ENCODE measurements around the gene NUP93. TPM values are rescaled to one million over a fixed set of nuclear protein-coding genes. Genes with fewer than 3 reads are reported as not detected.

The NUP93 gene
- total RNA-seq, 1 donor from 2014 or later: 49.4 TPM

DNA sequence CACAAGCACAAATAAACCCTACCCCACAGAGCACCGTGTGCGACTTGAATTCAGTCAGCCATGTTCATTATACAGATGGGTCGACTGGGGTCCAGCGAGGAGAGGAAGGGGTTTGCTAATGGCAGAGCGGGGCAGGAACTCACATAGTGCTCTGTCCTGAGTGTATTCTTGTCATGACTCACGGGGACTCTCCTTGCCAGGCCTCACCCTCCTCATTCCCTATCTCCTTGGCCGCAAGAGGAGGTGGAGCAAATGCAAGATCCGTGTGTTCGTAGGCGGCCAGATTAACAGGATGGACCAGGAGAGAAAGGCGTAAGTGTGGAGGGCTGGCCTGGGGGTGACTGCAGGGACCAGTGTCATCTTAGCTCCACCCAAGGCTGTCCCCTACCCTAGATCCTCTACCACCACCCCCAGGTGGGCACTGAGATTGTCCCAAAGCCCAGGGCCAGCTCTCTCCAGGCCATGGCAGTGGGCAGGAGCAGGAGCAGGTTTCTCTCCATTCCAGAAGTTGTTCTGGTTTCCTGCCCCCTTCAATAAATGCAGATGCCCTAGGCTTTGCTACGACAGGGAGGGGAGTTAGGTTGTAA is 164.5 kb downstream of the NUP93 start:
- no peaks in the 10 kb centered on the region for H3K36me3 ChIP-seq
- intact Hi-C loops (cut with DNase I): no loop called here
- no peaks in the 10 kb centered on the region for H3K4me1 ChIP-seq
- no peaks in the 10 kb centered on the region for H3K9me3 ChIP-seq
- TF ChIP-seq CTCF (IDR thresholded peaks at IDR 0.05): no peak
- no peak overlapping the region for H3K27ac ChIP-seq
- DNase-seq (no peak), ATAC-seq (no peak)
- H3K4me3 ChIP-seq: no peak overlapping the region
- no peaks in the 10 kb centered on the region for H3K27me3 ChIP-seq (ENCODE audit: low read depth)

GRCh38 chr16:56895813-56896212 is 165.9 kb downstream of the NUP93 start:
- H3K27me3 ChIP-seq (ENCODE audit: low read depth): no peaks in the 10 kb centered on the region
- intact Hi-C loops (cut with DNase I): no loop called here
- H3K27ac ChIP-seq: no peak overlapping the region
- DNase-seq (no peak), ATAC-seq (no peak)
- no peaks in the 10 kb centered on the region for H3K9me3 ChIP-seq
- H3K4me1 ChIP-seq: no peaks in the 10 kb centered on the region
- H3K36me3 ChIP-seq: no peaks in the 10 kb centered on the region
- no peak for TF ChIP-seq CTCF (IDR thresholded peaks at IDR 0.05)
- no peak overlapping the region for H3K4me3 ChIP-seq

GRCh38 chr16:56896244-56896643 is 166.3 kb downstream of the NUP93 start:
- H3K36me3 ChIP-seq: no peaks in the 10 kb centered on the region
- H3K4me3 ChIP-seq: no peak overlapping the region
- ATAC-seq (no peak), DNase-seq (no peak)
- no peaks in the 10 kb centered on the region for H3K27me3 ChIP-seq (ENCODE audit: low read depth)
- intact Hi-C loops (cut with DNase I): no loop called here
- no peak overlapping the region for H3K27ac ChIP-seq
- TF ChIP-seq CTCF (IDR thresholded peaks at IDR 0.05): no peak
- no peaks in the 10 kb centered on the region for H3K9me3 ChIP-seq
- no peaks in the 10 kb centered on the region for H3K4me1 ChIP-seq

GRCh38 chr16:56897026-56897799 is 167.3 kb downstream of the NUP93 start:
- Histone ChIP-seq H3K27me3 (ENCODE audit: low read depth) (no peaks in the 10 kb centered on the region), H3K27ac (no peak overlapping the region), H3K36me3 (no peaks in the 10 kb centered on the region), H3K9me3 (no peaks in the 10 kb centered on the region), H3K4me1 (no peaks in the 10 kb centered on the region), H3K4me3 (no peak overlapping the region)
- TF ChIP-seq CTCF (IDR thresholded peaks at IDR 0.05): no peak
- ATAC-seq: no peak
- DNase-seq: no peak
- intact Hi-C loops (cut with DNase I): no loop called here

DNA sequence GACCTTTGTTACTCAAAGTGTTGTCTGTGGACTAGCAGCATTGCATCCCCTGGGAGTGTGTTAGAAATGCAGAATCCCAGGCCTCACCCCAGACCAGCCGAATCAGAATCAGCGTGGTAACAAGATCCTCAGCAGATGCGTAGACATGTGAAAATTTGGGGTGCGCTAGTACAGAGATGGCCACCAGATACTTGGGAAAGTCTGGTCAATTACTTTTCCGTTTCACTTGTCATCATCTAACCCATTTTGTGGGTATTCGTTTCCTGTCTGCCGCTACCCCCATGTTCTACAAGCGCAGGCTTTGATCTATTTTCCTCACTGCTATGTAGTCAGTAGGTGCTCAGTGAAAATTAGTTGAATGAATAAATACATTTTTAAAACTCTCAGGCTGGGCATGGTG is 168.9 kb downstream of the NUP93 start:
- DNase-seq (no peak), ATAC-seq (no peak)
- Histone ChIP-seq H3K4me3 (no peak overlapping the region), H3K27ac (no peak overlapping the region), H3K9me3 (no peaks in the 10 kb centered on the region), H3K36me3 (no peaks in the 10 kb centered on the region), H3K27me3 (ENCODE audit: low read depth) (no peaks in the 10 kb centered on the region), H3K4me1 (no peaks in the 10 kb centered on the region)
- no peak for TF ChIP-seq CTCF (IDR thresholded peaks at IDR 0.05)
- intact Hi-C loops (cut with DNase I): no loop called here

Small RNAs within 50 kb of the gene (microRNA-seq; reads per million reads assigned to microRNA genes)
- 70.9 reads per million, percentile 45 among the genes with 10 or more reads in this experiment for gene MIR138-2 (ENCODE audit: borderline number of aligned reads)

Other genes starting within 250 kb of the NUP93 start
- 42.2 TPM for gene BBS2, start 210.1 kb upstream of the NUP93 start, total RNA-seq
- not detected for gene MT4, start 165.1 kb upstream of the NUP93 start, total RNA-seq
- not detected for gene MT3, start 140.6 kb upstream of the NUP93 start, total RNA-seq
- 223 TPM for gene MT2A, start 121.5 kb upstream of the NUP93 start, total RNA-seq
- gene MT1E, start 104.3 kb upstream of the NUP93 start, total RNA-seq: 158 TPM
- gene MT1M, start 97.5 kb upstream of the NUP93 start, total RNA-seq: 29.8 TPM
- 4.7 TPM for gene MT1A, start 91.5 kb upstream of the NUP93 start, total RNA-seq
- not detected for gene MT1B, start 78.2 kb upstream of the NUP93 start, total RNA-seq
- gene MT1F, start 72.2 kb upstream of the NUP93 start, total RNA-seq: 12.6 TPM
- 25.3 TPM for gene MT1G, start 62.1 kb upstream of the NUP93 start, total RNA-seq
- gene MT1H, start 60.3 kb upstream of the NUP93 start, total RNA-seq: 4.3 TPM
- 95.7 TPM for gene MT1X, start 47.7 kb upstream of the NUP93 start, total RNA-seq
- gene SLC12A3, start 135.1 kb downstream of the NUP93 start, total RNA-seq: not detected
- 174 TPM for gene HERPUD1, start 202.0 kb downstream of the NUP93 start, total RNA-seq
- gene CETP, start 231.8 kb downstream of the NUP93 start, total RNA-seq: 1.1 TPM

All from lower lobe of right lung (tissue), 2 donors.